T-helper 9 cell (primary cell): ENCODE measurements around the gene SDC4.
"Not testable (repeated sequence)": the region's sequence is repeated elsewhere in the genome, so short reads cannot be mapped to it uniquely, and the experiment has no call there.

Experiments used
- DNase-seq: peaks from one replicate; pipeline ENCODE4 v3.0.0-alpha.2; 2020

SDC4 gene

GRCh38 chr20:45363611-45364492 lies 15.6 kb upstream of the SDC4 start:
- no peak for DNase-seq

GRCh38 chr20:45362804-45363610 lies 14.8 kb upstream of the SDC4 start, which contains the start of gene SYS1:
SYS1 (plus strand) TSS chr20:45363156; CDS start chr20:45363532, 376 bp downstream.
- DNase-seq = peak; percentile 98

- DNase-seq = no peak
Observed at GRCh38 chr20:45361793-45362192, 13.6 kb upstream of the SDC4 start.

GRCh38 chr20:45359406-45360148 lies 11.4 kb upstream of the SDC4 start:
- DNase-seq = no peak

- DNase-seq = no peak
Observed at GRCh38 chr20:45359069-45359405, 10.8 kb upstream of the SDC4 start.

GRCh38 chr20:45358282-45359068 lies 10.3 kb upstream of the SDC4 start:
- no peak for DNase-seq

- DNase-seq = no peak
Observed at GRCh38 chr20:45355209-45356084, 7.2 kb upstream of the SDC4 start.

- DNase-seq = no peak
Observed at GRCh38 chr20:45354423-45355208, 6.4 kb upstream of the SDC4 start.

- DNase-seq = no peak
Observed at GRCh38 chr20:45353746-45354145, 5.5 kb upstream of the SDC4 start.

- DNase-seq = no peak
Observed at GRCh38 chr20:45352729-45353128, 4.5 kb upstream of the SDC4 start.

GRCh38 chr20:45350795-45351194 lies 2.6 kb upstream of the SDC4 start:
- DNase-seq = not testable (repeated sequence)

GRCh38 chr20:45350217-45350616 lies 2.0 kb upstream of the SDC4 start:
- DNase-seq = no peak

GRCh38 chr20:45347297-45347935 lies 808 bp downstream of the SDC4 start:
- no peak for DNase-seq

GRCh38 chr20:45346851-45347250 lies 1.4 kb downstream of the SDC4 start:
- DNase-seq = no peak

- DNase-seq = no peak
Observed at GRCh38 chr20:45346291-45346718, 1.9 kb downstream of the SDC4 start.

- no peak for DNase-seq
Observed at GRCh38 chr20:45345104-45345936, 2.9 kb downstream of the SDC4 start.

GRCh38 chr20:45344168-45344860 lies 3.9 kb downstream of the SDC4 start:
- DNase-seq = no peak

GRCh38 chr20:45343532-45344167 lies 4.6 kb downstream of the SDC4 start:
- no peak for DNase-seq
